Uterus (tissue), 4 donors: Measurements from ENCODE around the gene ZNF44. TPM values are rescaled to one million over a fixed set of nuclear protein-coding genes. Genes with fewer than 3 reads are reported as not detected.

Experiments used
- DNase-seq, 2 donors: peaks; one replicate each; pipeline ENCODE4 v3.0.0-alpha.2; 2019 to 2020
- H3K27ac ChIP-seq, 2 donors: fragments of 200-600 bp; sonication (generic); 1 replicate in 1 of 2; 2 replicates in 1 of 2; pipeline ENCODE4 v1.5.1; 2016 to 2018
- H3K27me3 ChIP-seq, 2 donors: fragments of 200-600 bp; sonication (generic); one replicate each; pipeline ENCODE4 v1.5.1; 2018 to 2019; ENCODE audit warnings: control low read depth in 1 of 2
- H3K36me3 ChIP-seq, 2 donors: fragments of 200-600 bp; sonication (generic); one replicate each; pipeline ENCODE4 v1.5.1; 2019; ENCODE audit warnings: control low read depth in 1 of 2
- H3K4me1 ChIP-seq, 2 donors: fragments of 200-600 bp; sonication (generic); one replicate each; pipeline ENCODE4 v1.5.1; 2018 to 2019; ENCODE audit warnings: control low read depth in 1 of 2
- H3K4me3 ChIP-seq, 2 donors: fragments of 200-600 bp; sonication (generic); 1 replicate in 1 of 2; 2 replicates in 1 of 2; pipeline ENCODE4 v1.5.1; 2018 to 2019; ENCODE audit warnings: mild to moderate bottlenecking in 1 of 2
- H3K9me3 ChIP-seq, 2 donors: fragments of 200-600 bp; sonication (generic); one replicate each; pipeline ENCODE4 v1.5.1; 2019; ENCODE audit warnings: control low read depth in 1 of 2
- POLR2A ChIP-seq, 2 donors: fragments of 450-650 bp; IDR thresholded peaks; one replicate each; pipeline ENCODE4 v1.6.1; 2016; ENCODE audit warnings: antibody characterized with exemption in 2 of 2, mild to moderate bottlenecking in 1 of 2, moderate library complexity in 1 of 2
- intact Hi-C: fragments of 100-400 bp; cut with DNase I; formaldehyde crosslinking; loops from one replicate; pipeline ENCODE4 v1.15.1; 2023; ENCODE audit warnings: low total_unique reads
- total RNA-seq, 4 donors: library from RNA; depleted of rRNA in 3 of 4; stranded (reverse); fragments of >200 nt in 3 of 4; gene quantifications; one replicate each; pipeline versions ENCODE4 v1.1.0 to v1.2.4, GENCODE V29; 2014 to 2023
- TF ChIP-seq, protein P1 (sequence below), 4 experiments: fragments of 200-600 bp in 2 of 4; fragments of 450-650 bp in 2 of 4; sonication (generic) in 2 of 4; IDR thresholded peaks; one replicate each; pipeline ENCODE4 v1.5.1; 2016 to 2019; ENCODE audit warnings: antibody characterized with exemption in 4 of 4, mild to moderate bottlenecking in 2 of 4, moderate library complexity in 1 of 4
- donor health status: DM: yes; HTN: yes; CAD: no.

The ZNF44 gene
- total RNA-seq, 4 donors from 2014 or later, result 5.0 to 29.7 (median 15.2) TPM

DNA sequence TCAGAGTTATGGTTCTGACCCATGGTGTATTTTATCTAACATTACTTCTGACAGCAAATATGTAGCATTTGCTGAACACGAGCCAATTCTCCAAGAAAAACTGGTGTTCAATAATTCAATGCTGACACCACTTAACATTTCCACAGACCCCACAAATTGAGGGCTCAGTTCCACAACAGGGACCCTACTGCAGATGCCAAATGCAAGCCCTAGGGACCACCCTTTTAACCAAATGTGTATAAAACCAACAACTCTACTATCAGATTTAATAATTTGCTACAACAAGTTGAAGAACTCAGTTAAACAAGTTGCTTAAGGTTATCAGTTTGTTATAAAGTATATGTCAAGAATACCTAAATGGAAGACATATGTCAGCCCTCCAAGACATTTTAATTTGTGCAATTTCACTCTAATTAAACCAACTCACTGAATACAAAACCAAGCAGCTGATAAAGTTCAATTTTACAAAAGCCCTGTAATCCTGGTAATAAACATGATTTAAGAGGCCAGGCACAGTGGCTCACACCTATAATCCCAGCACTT is 6.7 kb downstream of the ZNF44 start:
- no peaks in the 10 kb centered on the region for H3K9me3 ChIP-seq
- H3K36me3 ChIP-seq, result no peaks in the 10 kb centered on the region
- no peak overlapping the region for H3K27ac ChIP-seq
- no peak overlapping the region for H3K4me3 ChIP-seq
- DNase-seq, result no peak
- intact Hi-C loops, result no loop called here
- H3K4me1 ChIP-seq, result peaks cover 0 to 1% of the 10 kb centered on the region in 2 donors
- no peak for TF ChIP-seq POLR2A (IDR thresholded peaks at IDR 0.05)
- TF ChIP-seq, protein P1, sequence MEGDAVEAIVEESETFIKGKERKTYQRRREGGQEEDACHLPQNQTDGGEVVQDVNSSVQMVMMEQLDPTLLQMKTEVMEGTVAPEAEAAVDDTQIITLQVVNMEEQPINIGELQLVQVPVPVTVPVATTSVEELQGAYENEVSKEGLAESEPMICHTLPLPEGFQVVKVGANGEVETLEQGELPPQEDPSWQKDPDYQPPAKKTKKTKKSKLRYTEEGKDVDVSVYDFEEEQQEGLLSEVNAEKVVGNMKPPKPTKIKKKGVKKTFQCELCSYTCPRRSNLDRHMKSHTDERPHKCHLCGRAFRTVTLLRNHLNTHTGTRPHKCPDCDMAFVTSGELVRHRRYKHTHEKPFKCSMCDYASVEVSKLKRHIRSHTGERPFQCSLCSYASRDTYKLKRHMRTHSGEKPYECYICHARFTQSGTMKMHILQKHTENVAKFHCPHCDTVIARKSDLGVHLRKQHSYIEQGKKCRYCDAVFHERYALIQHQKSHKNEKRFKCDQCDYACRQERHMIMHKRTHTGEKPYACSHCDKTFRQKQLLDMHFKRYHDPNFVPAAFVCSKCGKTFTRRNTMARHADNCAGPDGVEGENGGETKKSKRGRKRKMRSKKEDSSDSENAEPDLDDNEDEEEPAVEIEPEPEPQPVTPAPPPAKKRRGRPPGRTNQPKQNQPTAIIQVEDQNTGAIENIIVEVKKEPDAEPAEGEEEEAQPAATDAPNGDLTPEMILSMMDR (IDR thresholded peaks at IDR 0.05), result no peak
- H3K27me3 ChIP-seq, result no peaks in the 10 kb centered on the region

DNA sequence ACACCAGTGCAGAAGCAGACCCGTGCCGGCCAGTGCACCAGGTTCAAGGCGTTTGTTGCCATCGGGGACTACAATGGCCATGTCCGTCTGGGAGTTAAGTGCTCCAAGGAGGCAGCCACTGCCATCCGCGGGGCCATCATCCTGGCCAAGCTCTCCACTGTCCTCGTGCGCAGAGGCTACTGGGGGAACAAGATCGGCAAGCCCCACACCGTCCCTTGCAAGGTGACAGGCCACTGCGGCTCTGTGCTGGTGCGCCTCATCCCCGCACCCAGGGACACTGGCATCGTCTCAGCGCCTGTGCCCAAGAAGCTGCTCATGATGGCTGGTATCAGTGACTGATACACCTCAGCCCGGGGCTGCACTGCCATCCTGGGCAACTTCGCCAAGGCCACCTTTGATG is 10.1 kb downstream of the ZNF44 start:
- DNase-seq, result no peak
- H3K9me3 ChIP-seq, result no peaks in the 10 kb centered on the region
- intact Hi-C loops, result no loop called here
- no peak overlapping the region for H3K27ac ChIP-seq
- H3K27me3 ChIP-seq, result no peaks in the 10 kb centered on the region
- TF ChIP-seq POLR2A (IDR thresholded peaks at IDR 0.05), result no peak
- TF ChIP-seq, protein P1 (IDR thresholded peaks at IDR 0.05), result no peak
- no peaks in the 10 kb centered on the region for H3K36me3 ChIP-seq
- H3K4me1 ChIP-seq, result no peaks in the 10 kb centered on the region
- no peak overlapping the region for H3K4me3 ChIP-seq

DNA sequence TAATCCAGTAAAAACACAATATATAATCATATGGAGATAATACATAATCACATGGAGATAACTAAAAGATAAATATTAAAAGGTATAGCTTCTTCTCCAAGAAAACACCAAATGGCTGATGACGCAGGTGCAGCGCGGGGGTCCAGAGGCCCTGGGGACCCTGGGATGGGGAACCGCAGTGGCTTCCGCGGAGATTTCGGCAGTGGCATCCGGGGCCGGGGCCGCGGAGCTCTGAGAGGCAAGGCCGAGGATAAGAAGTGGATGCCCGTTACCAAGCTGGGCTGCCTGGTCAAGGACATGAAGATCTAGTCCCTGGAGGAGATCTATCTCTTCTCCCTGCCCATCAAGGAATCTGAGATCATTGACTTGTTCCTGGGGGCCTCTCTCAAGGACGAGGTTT is 10.5 kb downstream of the ZNF44 start:
- TF ChIP-seq POLR2A (IDR thresholded peaks at IDR 0.05), result no peak
- TF ChIP-seq, protein P1 (IDR thresholded peaks at IDR 0.05), result no peak
- H3K27ac ChIP-seq, result no peak overlapping the region
- no peaks in the 10 kb centered on the region for H3K4me1 ChIP-seq
- intact Hi-C loops, result no loop called here
- H3K9me3 ChIP-seq, result no peaks in the 10 kb centered on the region
- no peak for DNase-seq
- H3K27me3 ChIP-seq, result no peaks in the 10 kb centered on the region
- H3K36me3 ChIP-seq, result no peaks in the 10 kb centered on the region
- H3K4me3 ChIP-seq, result no peak overlapping the region

DNA sequence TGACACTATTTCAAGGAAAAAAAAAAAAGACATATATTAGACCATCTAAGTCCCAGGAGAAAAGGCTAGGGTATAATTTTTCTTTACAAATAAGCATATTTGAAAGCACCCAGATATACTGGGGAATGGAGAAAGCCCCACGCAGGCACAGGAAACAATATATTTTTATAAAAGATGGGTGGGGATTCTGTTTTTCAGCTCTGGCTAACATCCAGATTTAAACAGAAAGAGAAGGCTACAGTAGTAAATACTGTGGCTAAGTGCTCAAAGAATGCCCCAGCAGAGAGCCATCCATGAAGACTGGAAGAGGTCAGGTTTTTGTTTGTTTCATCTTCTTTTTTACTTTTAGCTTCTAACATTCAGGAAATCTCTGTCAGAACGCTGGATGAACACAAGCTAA is 16.0 kb downstream of the ZNF44 start:
- H3K4me1 ChIP-seq, result no peaks in the 10 kb centered on the region
- no peak overlapping the region for H3K27ac ChIP-seq
- no peaks in the 10 kb centered on the region for H3K36me3 ChIP-seq
- no peak for TF ChIP-seq POLR2A (IDR thresholded peaks at IDR 0.05)
- TF ChIP-seq, protein P1 (IDR thresholded peaks at IDR 0.05), result no peak
- intact Hi-C loops, result no loop called here
- no peaks in the 10 kb centered on the region for H3K27me3 ChIP-seq
- H3K4me3 ChIP-seq, result no peak overlapping the region
- DNase-seq, result no peak
- H3K9me3 ChIP-seq, result peaks cover 0 to 13% of the 10 kb centered on the region in 2 donors

DNA sequence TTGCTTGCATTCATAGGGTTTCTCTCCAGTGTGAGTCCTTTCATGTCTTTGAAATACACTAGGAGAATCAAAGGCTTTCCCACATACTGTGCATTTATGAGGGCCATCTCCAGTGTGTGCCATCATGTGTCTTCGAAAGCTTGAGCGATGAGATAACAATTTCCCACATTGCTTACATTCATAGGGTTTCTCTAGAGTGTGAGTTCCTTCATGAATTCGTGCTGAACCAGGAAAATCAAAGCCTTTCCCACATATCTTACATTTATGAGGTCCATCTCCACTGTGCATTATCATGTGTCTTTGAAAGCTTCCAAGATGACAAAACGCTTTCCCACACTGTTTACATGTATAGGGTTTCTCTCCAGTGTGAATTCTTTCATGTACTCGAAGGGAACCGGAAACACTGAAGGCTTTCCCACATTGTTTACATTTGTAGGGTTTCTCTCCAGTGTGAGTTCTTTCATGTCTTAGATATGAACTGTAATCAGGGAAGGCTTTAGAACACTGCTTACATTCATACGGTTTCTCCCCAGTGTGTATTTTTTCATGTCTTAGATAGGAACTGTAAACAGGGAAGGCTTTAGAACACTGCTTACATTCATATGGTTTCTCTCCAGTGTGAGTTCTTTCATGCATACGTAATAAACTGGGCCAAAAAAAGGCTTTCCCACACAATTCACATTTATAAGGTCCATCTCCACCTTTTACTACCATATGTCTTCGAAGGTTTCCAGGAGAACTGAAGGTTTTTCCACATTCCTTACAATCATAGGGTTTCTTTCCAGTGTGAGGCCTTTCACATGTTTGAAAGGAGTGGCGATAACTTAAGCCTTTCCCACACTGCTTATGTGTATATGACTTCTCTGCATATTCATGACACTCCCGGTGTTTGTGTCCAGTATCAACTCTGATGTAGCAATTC is 21.4 kb downstream of the ZNF44 start:
- no peak for DNase-seq
- peaks cover 0 to 33% of the 10 kb centered on the region in 2 donors for H3K9me3 ChIP-seq
- intact Hi-C loops, result no loop called here
- no peak overlapping the region for H3K4me3 ChIP-seq
- H3K27ac ChIP-seq, result no peak overlapping the region
- TF ChIP-seq POLR2A (IDR thresholded peaks at IDR 0.05), result no peak
- TF ChIP-seq, protein P1 (IDR thresholded peaks at IDR 0.05), result no peak
- no peaks in the 10 kb centered on the region for H3K27me3 ChIP-seq
- no peaks in the 10 kb centered on the region for H3K4me1 ChIP-seq
- H3K36me3 ChIP-seq, result no peaks in the 10 kb centered on the region
